GM10266 (cell line): ENCODE data around the gene ZNF101.
A peak's percentile ranks its signal among the peaks of the same experiment; 100 is the strongest.

Source experiments
- DNase-seq: peaks from one replicate; pipeline ENCODE4 v3.0.0; 2012; ENCODE audit errors: extremely low spot score
- TF ChIP-seq, protein P1 (sequence below): IDR thresholded peaks from 2 replicates; pipeline ENCODE4 v1.5.1; 2012; ENCODE audit warnings: mild to moderate bottlenecking, low read depth; ENCODE audit not compliant: control insufficient read depth, insufficient read depth; ENCODE audit errors: missing control alignments

ZNF101 gene

DNA sequence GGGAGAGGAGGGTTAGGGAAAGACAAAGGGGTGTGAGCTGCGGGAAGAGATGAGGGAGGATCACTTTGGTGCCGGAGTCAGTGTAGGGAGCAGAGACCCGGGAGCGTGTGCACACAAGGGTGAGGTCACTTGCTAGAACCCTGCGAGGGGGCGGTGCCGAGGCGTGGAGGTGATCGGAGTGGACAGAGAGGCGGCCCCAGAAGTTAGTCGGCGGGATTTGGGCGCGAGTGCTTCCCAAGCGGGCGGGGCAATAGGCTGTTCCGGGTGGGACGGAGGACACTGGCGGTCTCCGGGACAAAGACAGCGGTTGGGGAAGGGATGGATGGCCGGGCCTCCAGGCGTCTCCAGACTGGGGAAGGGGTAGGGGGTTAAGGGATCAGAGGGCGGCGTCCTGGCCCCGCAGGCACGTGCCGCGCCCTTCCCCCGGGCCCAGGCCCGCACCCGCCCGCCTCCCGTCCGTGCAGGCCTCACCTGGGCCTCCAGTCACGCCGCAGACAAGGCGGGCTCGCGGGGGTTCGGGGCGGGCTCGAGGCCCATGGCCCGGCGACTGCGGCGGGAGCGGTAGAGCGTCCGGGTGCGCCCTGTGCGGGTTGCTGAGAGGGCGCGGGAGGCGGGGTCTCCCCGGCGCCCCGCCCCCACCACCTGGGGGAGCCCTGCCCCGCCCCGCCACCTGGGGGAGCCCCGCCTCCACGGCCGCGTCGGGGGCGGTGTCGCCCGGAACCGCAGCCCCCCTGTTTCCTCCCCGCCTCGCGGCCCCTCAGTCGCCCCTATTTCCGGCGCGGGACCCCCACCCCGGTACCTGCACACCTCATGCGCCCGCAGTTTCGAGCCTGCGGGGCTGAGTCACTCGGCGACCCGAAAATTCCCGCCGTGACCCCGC is 40.8 kb upstream of the ZNF101 start, which contains the start of gene LPAR2:
Gene LPAR2, minus strand, starts transcription at position 600 of the 880 bp plus-strand sequence. CDS start 945 bp downstream, outside the sequence.
- DNase-seq = peak; percentile 97
- TF ChIP-seq, protein P1, sequence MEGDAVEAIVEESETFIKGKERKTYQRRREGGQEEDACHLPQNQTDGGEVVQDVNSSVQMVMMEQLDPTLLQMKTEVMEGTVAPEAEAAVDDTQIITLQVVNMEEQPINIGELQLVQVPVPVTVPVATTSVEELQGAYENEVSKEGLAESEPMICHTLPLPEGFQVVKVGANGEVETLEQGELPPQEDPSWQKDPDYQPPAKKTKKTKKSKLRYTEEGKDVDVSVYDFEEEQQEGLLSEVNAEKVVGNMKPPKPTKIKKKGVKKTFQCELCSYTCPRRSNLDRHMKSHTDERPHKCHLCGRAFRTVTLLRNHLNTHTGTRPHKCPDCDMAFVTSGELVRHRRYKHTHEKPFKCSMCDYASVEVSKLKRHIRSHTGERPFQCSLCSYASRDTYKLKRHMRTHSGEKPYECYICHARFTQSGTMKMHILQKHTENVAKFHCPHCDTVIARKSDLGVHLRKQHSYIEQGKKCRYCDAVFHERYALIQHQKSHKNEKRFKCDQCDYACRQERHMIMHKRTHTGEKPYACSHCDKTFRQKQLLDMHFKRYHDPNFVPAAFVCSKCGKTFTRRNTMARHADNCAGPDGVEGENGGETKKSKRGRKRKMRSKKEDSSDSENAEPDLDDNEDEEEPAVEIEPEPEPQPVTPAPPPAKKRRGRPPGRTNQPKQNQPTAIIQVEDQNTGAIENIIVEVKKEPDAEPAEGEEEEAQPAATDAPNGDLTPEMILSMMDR = no peak

DNA sequence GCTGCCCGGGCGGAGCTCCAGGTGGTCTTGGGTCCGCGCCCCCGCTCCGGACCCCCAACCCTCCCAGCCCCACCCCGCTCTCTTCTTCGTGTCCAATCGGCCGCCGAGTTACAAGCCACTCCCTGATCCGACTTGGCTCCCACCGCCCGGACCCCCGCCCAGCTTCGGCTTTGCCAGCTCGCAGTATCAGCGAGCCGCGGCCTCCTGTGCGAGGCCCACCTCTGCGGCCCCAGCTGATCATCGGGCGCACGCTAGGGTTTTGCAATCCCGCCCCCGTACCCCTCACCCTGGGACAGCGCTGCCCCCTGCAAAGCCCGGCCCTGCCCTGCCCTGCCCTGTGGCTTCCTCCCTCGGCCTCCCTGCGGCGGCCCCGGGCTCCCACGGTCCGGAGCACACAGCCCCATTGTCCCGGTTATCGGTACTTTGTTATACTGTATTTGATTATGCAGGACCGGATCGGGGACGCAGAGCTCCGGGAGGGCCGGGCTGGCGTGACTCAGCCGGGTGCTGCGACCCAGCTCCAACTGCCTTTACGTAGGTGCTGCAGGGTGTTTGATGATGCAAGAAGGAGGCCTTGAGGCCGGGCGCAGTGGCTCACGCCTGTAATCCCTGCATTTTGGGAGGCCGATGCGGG is 40.0 kb upstream of the ZNF101 start:
- no peak for DNase-seq
- TF ChIP-seq, protein P1 = no peak

DNA sequence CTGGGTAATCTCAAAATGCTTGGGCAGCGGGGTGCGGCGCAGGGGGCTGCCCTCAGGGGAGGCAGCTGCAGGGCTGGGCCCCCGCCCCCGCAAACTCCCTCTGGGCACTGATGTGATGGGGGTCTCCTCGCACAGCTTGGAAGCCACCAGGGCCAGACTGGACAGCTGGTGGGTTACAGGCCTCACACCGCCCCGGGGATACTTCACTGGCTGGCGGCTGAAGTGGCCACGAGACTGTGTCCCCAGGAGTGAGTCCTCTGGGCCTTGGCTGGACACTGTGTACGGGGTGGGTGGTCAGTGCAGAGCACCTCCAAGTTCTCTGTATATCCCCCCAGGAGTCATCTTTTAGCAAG is 38.6 kb upstream of the ZNF101 start:
- DNase-seq = no peak
- TF ChIP-seq, protein P1 = no peak

DNA sequence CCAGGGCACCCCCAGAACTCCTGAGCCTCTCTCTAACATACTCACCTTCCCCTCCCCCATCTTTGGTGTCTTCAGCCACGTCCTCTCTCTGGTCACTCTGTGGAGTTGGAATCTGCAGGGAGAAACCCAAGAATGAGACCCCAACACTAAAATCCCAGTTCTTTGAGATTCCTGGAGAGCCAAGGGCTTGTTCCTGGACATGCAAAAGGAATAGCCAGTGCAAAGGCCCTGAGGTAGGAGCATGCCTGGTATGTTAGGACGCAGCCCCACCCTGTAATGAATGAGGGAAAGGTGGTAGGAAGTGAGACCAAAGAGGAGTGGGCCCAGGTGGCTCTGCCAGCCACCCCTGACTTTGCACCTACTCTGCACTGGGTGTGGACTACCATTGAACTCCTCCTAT is 38.2 kb upstream of the ZNF101 start:
- TF ChIP-seq, protein P1 = no peak
- no peak for DNase-seq

DNA sequence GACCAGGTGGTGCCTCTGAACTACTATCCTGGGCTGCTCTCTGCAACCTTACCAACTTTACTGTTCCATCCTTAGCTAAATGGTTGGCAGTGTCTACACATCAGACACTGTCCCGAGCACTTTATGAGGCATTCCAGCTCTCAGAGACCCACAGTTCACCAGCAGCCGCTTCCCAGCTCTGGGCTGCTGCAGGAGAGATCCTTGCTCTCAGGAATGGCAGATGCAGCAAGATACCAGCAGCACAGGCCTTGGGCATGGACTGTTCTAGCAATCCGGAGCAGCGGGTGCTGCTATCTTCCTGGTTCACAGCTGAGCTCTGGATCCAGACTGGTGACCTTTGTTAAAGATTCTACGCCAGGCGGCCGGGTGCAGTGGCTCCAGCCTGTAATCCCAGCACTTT is 37.3 kb upstream of the ZNF101 start:
- TF ChIP-seq, protein P1 = no peak
- DNase-seq = no peak

DNA sequence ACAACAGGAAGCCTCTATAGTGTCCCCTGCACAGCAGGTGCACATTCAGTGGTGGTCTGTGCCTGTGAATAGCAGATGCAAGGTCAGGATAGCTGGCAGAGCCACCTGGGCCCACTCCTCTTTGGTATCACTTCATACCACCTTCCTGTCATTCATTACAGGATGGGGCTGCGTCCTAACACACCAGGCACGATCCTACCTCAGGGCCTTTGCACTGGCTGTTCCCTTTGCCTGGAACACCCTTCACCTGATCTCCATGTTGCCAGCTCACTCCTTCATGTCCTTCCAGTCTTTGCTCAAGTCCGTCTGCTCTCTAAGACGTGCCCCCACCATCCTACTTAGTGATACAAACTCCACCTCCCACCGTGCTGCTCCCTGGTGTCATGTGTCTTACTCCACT is 36.0 kb upstream of the ZNF101 start:
- TF ChIP-seq, protein P1 = no peak
- DNase-seq = no peak

DNA sequence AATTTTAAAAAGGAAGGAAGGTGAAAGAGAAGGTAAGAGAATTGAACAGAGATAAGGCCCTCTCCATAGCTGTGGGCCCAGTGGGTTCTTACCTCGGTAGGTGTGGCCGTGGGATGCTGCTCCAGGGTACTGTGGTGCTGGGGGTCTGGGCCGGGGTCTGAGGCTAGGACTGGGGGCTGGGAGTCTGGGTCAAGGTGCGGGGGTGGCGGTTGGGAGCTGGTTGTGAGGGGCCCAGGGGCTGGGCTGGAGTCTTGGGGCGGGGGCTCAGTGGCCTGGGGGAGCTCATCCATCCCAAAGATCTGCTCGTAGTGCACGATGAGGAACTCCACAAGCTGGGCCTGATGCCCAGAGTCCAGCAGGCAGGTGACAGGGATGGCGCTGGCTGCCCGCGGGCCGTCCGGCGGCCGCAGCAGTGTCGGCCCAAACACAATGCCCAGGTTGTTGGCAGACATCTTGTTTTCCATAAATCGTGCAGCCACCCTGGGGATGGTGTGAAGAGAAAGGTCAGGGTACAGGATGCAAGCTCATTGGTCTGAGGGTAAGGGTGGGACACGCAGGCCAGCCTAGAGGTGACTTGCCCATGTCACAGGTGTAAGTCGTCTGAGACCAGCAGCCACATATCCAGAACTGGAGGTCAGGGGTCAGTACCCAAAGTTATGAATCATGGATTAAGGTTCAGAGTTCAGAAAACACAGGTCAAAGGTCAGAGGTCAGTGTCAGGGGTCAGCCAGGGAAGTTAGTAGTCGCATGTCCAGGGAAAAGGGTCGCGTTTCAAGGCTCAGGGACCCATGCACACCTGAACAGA is 34.7 kb upstream of the ZNF101 start:
- DNase-seq = no peak
- TF ChIP-seq, protein P1 = no peak
